HG03060 (cell line): ENCODE results near the gene KRT9.
"Not testable (repeated sequence)": the region's sequence is repeated elsewhere in the genome, so short reads cannot be mapped to it uniquely, and the experiment has no call there.

ENCODE experiments used
- ATAC-seq: cut with Tn5 transposase; IDR thresholded peaks from one replicate; pipeline ENCODE4 v1.9.1; 2021; ENCODE audit warnings: low read depth, moderate number of reproducible peaks; ENCODE audit not compliant: unreplicated experiment

KRT9 gene

GRCh38 chr17:41606930-41607329 is 35.1 kb upstream of the KRT9 start:
- ATAC-seq = not testable (repeated sequence)

- ATAC-seq = no peak
These were observed 30.7 kb upstream of the KRT9 start for GRCh38 chr17:41602524-41602923.

GRCh38 chr17:41600318-41600717 is 28.5 kb upstream of the KRT9 start:
- ATAC-seq = no peak

- no peak for ATAC-seq
These were observed 27.8 kb upstream of the KRT9 start for GRCh38 chr17:41599680-41600079.

GRCh38 chr17:41595585-41595984 is 23.7 kb upstream of the KRT9 start:
- no peak for ATAC-seq

GRCh38 chr17:41594363-41594915 is 22.6 kb upstream of the KRT9 start:
- ATAC-seq = no peak

- ATAC-seq = no peak
These were observed 21.6 kb upstream of the KRT9 start for GRCh38 chr17:41593306-41593981.

- no peak for ATAC-seq
These were observed 20.9 kb upstream of the KRT9 start for GRCh38 chr17:41592601-41593305.

GRCh38 chr17:41589301-41589700 is 17.4 kb upstream of the KRT9 start:
- ATAC-seq = no peak

GRCh38 chr17:41588126-41588810 is 16.4 kb upstream of the KRT9 start:
- ATAC-seq = no peak

- ATAC-seq = no peak
These were observed 15.1 kb upstream of the KRT9 start, which contains the start of gene KRT14 for GRCh38 chr17:41586863-41587495. Gene KRT14, minus strand, starts transcription at chr17:41586895. Its CDS starts 61 bp downstream, at chr17:41586834.

- no peak for ATAC-seq
These were observed 13.6 kb upstream of the KRT9 start for GRCh38 chr17:41585301-41586056.

GRCh38 chr17:41584331-41584927 is 12.6 kb upstream of the KRT9 start:
- ATAC-seq = not testable (repeated sequence)

- no peak for ATAC-seq
These were observed 11.6 kb upstream of the KRT9 start for GRCh38 chr17:41583137-41584127.

- not testable (repeated sequence) for ATAC-seq
These were observed 10.5 kb upstream of the KRT9 start for GRCh38 chr17:41582061-41582968.

GRCh38 chr17:41581366-41582060 is 9.7 kb upstream of the KRT9 start:
- ATAC-seq = no peak
